Endothelial cell of umbilical vein (primary cell): ENCODE results near the gene CCR7.

Source experiments
- POLR2A ChIP-seq: IDR thresholded peaks from 2 replicates; pipeline ENCODE4 v1.6.1; 2012; ENCODE audit warnings: low read depth, mild to moderate bottlenecking, control low read depth, low read length
- TF ChIP-seq, protein P1 (sequence below), 2 donors: IDR thresholded peaks; 1 replicate in 1 of 2; 2 replicates in 1 of 2; pipeline ENCODE4 v1.5.1; 2011; ENCODE audit warnings: low read length in 2 of 2, mild to moderate bottlenecking in 2 of 2, moderate library complexity in 2 of 2, control low read depth in 1 of 2, inconsistent platforms in 1 of 2, low read depth in 1 of 2; ENCODE audit not compliant: insufficient read depth in 1 of 2; ENCODE audit errors: extremely low read depth in 1 of 2

DNA sequence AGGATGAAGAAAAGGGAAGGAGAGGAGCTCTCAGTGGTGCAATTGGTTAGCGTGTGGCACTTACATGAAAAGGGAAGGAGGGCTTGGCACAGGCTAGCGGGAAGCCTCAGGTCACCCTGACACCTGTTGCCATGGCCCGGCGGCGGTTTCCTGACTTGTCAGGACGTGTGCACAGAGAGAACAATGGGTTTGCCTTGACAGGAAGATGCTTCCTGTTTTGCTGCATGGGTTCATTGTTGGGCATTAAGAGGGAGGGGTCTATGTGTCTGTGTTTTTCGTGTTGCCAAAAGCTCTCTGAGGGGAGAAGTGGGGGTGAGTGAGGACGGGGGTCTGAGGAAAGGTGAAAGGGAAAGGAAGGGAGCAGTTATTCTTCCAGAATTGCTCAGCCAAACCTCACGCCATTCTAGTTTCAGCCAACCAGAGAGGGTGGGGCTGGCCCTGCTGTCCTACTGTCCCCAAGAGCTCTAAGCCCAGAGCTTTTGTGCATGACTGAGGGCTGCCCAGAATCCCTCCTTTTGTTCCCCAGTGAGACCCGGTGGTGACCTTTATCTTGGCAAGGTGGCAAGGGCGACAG is 17.1 kb upstream of the CCR7 start:
- TF ChIP-seq, protein P1, sequence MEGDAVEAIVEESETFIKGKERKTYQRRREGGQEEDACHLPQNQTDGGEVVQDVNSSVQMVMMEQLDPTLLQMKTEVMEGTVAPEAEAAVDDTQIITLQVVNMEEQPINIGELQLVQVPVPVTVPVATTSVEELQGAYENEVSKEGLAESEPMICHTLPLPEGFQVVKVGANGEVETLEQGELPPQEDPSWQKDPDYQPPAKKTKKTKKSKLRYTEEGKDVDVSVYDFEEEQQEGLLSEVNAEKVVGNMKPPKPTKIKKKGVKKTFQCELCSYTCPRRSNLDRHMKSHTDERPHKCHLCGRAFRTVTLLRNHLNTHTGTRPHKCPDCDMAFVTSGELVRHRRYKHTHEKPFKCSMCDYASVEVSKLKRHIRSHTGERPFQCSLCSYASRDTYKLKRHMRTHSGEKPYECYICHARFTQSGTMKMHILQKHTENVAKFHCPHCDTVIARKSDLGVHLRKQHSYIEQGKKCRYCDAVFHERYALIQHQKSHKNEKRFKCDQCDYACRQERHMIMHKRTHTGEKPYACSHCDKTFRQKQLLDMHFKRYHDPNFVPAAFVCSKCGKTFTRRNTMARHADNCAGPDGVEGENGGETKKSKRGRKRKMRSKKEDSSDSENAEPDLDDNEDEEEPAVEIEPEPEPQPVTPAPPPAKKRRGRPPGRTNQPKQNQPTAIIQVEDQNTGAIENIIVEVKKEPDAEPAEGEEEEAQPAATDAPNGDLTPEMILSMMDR (IDR thresholded peaks at IDR 0.05; ENCODE audit: extremely low read depth in 1 of 2, insufficient read depth in 1 of 2, low read depth in 1 of 2, low read length in 2 of 2), result no peak
- no peak for TF ChIP-seq POLR2A
